AML-193 (cell line): ENCODE results near the gene REN.

Experiments used
- DNase-seq, 2 experiments: peaks; one replicate each; lab custom pipeline; 2025; lab: John Stamatoyannopoulos, UW

REN gene

GRCh38 chr1:204108312-204109141, 57.6 kb downstream of the REN start:
- no peak for DNase-seq

- DNase-seq = no peak
Observed at GRCh38 chr1:204107892-204108291, 58.2 kb downstream of the REN start.

GRCh38 chr1:204106825-204107224, 59.3 kb downstream of the REN start:
- DNase-seq = no peak

- no peak for DNase-seq
Observed at GRCh38 chr1:204105131-204105515, 61.0 kb downstream of the REN start.
